GM18499 (cell line): Measurements from ENCODE around the gene LAPTM5.
"Not testable (repeated sequence)": the region's sequence is repeated elsewhere in the genome, so short reads cannot be mapped to it uniquely, and the experiment has no call there.

Experiments
- ATAC-seq: cut with Tn5 transposase; IDR thresholded peaks from one replicate; pipeline ENCODE4 v1.9.1; 2021; ENCODE audit warnings: moderate number of reproducible peaks; ENCODE audit not compliant: insufficient read depth, unreplicated experiment

LAPTM5 gene

DNA sequence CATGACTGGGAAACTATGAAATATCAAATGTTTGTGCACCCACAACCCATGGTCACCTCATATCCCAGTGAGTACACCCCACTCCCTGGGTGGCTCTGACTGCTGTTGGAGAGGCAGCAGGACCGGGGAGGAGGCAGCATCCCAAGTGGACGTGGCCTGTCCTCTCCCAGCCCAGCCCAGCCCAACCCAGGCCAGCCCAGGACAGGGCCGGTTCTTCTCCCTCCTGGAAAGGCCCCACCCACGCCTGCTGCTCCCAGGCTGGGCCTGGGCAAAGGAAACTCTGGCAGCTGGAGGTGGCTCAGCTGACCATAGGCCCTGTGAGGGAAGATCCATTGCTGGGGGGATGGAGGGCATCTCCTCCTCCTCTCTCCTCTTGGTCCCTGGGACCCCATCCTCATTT, 53.3 kb downstream of the LAPTM5 start:
- no peak for ATAC-seq

DNA sequence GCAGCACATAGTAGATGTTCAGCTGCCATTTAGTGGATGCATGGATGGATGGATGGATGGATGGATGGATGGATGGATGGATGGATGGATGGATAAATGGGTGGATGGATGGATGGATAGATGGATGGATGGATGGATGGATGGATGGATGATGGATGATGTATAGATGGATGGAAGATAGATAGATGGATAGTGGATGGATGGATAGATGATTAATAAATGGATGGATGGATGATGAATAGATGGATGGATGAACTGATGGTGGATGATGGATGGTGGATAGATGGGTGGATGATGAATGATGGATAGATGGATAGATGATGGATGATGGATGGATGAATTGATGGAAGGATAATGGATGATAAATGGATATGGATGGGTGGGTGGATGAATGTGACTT, 54.8 kb downstream of the LAPTM5 start:
- no peak for ATAC-seq

DNA sequence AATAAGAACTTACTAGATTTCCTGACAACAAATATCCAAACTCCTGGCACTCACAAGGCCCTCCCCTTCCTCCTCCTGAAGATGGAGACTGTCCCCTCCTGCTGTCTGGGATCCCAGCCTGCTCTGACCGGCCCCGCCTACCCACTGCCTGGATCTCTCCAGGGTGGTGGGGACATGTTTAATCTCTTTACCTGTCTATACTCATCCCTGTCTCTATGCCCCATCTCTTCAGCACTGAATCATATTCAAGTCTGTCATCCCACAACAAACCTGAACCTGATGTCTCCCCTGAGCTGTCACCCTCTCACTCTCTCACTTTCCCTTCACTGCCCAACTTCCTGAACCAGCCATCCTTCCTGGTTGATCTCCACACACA, 56.3 kb downstream of the LAPTM5 start:
- ATAC-seq = no peak

- ATAC-seq = no peak
Observed at GRCh38 chr1:30700528-30701257, 56.9 kb downstream of the LAPTM5 start.

DNA sequence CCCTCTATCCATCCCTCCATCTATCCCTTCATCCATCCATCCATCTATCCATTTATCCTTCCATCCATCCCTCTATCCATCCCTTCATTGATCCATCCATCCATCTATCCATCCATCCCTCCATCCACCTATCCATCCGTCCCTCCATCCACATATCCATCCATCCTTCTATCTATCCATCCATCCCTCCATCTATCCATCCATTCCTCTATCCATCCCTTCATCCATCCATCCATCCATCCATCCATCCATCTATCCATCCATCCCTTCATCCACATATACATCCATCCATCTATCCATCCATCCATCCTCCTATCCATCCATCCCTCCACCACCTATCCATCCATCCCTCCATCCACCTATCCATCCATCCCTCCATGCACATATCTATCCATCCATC, 57.8 kb downstream of the LAPTM5 start:
- no peak for ATAC-seq

DNA sequence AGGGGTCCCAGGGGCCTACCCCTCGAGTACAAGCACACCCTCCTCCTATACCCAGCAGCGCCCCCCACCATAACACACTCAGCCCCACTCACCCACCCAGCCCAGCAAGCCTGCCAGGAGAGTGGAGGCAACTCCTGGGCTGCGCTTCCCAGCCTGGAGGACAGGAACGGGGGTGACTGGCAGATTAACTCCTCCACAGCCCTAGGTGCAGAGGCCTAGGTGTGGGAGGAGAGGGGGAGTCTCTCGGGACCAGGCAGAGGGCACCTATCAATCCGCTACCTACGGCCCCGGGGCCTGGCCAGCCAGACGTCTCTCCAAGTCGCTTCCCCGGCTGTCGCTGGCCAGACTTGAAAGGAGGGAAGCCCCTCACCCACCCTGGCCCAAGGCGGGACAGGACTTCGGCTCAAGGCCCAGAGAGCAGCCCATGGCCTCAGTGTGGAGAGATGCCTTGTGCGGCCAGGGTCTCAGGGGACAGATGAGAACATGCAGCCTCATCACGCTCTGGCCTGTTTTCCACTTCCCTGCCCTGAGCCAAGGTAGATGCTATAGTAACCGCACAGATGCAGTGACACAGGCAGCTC, 59.1 kb downstream of the LAPTM5 start:
- ATAC-seq = no peak

GRCh38 chr1:30697571-30698376, 59.8 kb downstream of the LAPTM5 start:
- ATAC-seq = no peak

DNA sequence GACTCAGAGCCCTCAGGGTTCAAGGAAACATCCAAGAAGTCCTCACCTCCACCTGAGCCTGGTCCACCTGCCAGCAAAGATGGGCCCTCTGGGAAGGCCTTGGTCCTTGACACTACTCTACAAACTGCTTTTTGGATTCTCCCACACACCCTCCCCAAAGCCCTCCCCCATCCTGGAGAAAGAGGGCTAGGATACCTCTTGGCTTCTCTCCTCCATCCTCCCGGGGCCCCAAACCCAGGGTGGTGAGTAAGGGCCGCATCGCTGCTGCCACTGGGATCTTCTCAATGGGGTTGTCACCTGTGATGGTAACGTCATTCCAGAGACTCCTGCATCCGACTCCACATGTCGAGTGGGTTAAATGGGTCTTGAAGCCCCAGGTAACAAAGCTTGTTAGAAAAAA, 60.7 kb downstream of the LAPTM5 start:
- no peak for ATAC-seq

GRCh38 chr1:30695439-30695841, 62.1 kb downstream of the LAPTM5 start:
- ATAC-seq = no peak

- ATAC-seq = no peak
Observed at GRCh38 chr1:30694280-30695175, 63.0 kb downstream of the LAPTM5 start.

GRCh38 chr1:30693822-30694221, 63.8 kb downstream of the LAPTM5 start:
- ATAC-seq = no peak

GRCh38 chr1:30693366-30693765, 64.2 kb downstream of the LAPTM5 start:
- no peak for ATAC-seq

DNA sequence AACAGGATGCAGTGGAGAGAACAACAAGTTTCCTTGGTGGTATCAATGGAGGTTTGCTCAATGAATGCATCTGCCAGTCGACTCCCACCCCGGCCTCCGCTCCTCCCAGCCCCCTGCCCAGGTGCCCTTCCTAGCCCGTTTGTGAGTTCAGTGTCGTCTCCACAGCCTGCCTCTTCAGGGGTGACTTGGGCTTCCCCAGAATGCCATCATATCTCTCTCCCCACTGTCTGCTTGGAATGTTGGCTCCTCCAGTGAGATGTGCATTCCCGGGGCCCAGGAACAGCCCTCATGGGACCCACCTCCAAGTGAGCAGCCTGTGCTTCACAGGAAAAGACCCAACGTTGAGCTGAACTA, 64.6 kb downstream of the LAPTM5 start:
- ATAC-seq = no peak

DNA sequence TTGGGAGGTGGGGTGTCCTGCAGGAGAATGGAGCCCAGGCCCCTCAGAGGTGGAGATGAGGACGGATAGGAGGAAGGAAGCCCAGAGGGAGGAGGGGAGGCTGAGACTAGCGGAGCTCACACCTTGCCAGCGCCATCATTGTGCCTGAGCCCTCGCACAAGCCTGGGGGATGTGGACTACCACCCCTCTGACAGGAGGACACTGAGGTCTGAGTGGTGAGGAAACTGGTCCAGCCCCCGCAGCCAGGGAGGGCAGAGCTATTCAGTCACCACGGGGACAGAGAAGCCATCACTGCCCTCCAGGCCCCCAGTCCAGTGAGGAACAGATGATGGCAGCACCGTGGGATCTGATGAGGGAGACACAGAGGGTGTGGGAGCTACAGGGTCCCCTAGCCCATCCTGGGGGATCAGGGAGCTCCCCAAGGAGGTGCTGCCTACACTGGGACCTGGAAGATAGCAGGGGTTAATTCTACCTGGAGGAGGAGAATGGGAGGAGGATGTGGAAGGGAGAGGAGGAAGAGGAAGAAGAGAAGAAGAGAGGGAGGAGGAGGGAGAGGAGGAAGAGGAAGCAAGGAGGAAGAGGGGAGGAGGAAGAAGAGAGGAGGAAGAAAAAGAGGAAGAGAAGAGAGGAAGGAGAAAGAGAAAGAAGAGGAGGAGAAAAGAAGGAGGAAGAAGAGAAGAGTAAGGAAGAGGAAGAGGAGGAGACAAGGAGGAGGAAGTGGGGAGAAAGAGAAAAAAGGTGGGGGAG, 65.2 kb downstream of the LAPTM5 start:
- ATAC-seq = no peak

- ATAC-seq = no peak
Observed at GRCh38 chr1:30691480-30691879, 66.1 kb downstream of the LAPTM5 start.

DNA sequence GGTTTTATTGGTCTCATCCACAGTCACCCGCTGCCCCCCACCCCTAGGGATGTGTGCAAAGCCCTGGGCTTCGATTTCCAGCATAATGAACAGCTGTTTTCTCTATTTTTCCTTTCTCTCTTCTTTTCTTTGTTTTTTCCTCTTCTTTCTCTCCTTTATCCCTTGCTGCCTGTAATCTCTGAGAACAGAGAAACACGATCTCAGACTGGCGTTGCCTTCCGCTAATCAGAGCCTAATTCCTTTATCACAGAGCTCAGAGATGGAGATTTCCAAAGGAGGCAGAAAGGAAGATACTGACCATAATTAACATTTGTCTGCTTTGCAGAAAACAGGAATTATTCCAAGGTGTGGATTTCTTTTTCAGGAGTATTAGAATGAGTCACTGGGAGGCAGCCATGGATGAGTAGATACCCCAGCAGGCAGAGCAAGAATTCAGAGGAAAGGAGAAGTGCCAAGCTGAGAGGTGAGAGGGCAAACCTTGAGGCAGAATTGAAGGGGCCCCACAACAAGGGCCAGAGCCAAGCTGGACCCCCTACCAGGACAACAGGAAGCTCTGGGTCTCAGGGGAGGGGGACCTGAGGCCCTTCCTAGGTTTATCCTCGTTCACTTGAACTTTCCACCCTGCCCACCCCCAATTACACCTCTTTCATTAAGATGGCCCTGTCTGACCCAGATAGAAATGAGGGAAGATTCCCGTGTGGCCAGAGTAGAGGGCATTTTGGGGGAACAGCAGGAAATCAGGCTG, 67.5 kb downstream of the LAPTM5 start:
- no peak for ATAC-seq

GRCh38 chr1:30688920-30689794, 68.4 kb downstream of the LAPTM5 start:
- no peak for ATAC-seq

- ATAC-seq = not testable (repeated sequence)
Observed at GRCh38 chr1:30688516-30688915, 69.1 kb downstream of the LAPTM5 start.
